ENCODE results near the gene EFCAB8. TPM values are rescaled to one million over a fixed set of nuclear protein-coding genes. Genes with fewer than 3 reads are reported as not detected.

Gene EFCAB8
- total RNA-seq, 1 donor from 2014 or later: not detected

GRCh38 chr20:32908334-32909292 lies 49.9 kb downstream of the EFCAB8 start:
- DNase-seq (ENCODE audit: extremely low read depth, low read depth, low spot score): no peak

- DNase-seq (ENCODE audit: extremely low read depth, low read depth, low spot score): no peak
Measured at GRCh38 chr20:32909451-32909850, 50.7 kb downstream of the EFCAB8 start.

DNA sequence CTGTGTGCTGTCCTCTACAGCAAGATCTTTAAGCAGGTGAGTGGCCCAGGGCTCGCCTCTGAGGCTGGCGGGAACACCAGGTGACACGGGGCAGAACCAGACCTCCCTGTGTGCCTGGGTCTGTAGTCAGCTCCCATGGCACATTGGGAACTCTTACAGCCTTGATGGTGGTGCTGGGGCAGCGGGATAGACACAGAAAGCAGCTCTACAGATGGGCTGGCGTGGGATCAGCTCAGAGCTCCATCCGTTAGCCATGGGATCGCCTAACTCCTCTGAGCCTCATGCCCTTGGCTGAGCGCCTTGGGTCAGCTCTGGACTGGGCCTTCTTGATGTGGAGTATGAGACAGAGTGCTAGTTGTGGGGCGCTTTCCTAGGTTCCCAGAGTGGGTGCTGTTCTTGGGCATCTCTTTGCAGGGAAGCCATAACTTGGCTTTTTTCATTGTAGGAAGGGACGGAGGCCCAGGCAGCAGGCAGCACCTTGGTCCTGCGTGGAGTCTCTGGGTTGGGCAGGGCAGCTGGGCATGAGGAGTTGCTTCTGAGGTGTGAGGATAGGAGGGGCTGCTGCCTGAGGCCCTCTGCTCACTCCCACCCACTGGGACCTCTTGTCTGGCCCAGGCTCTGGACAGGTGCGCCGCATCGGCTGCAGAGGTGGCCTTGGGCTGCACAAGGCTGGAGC lies 51.3 kb downstream of the EFCAB8 start:
- DNase-seq (ENCODE audit: extremely low read depth, low read depth, low spot score): no peak

- DNase-seq (ENCODE audit: extremely low read depth, low read depth, low spot score): no peak
Measured at GRCh38 chr20:32911355-32911754, 52.6 kb downstream of the EFCAB8 start.

DNA sequence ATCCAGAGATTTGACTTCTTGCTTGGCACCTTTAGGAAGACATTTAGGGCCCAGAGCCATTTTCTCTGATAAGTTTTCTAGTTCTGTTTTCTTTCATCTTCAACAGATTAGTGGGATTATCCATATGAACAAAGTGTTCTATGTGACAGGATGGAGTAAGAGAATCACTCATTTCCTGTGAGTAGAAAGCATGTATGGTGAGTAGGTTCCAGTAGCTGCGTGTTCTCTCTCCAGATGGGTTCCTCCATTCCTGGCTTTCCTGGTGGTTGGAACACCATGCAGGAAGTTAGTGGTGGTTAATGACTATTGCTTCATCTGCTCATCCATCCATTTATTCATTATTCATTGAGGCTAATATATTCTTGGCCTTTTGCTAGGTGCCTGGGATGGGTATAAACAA lies 54.0 kb downstream of the EFCAB8 start:
- DNase-seq (ENCODE audit: extremely low read depth, low read depth, low spot score): no peak

- DNase-seq (ENCODE audit: extremely low read depth, low read depth, low spot score): no peak
Measured at GRCh38 chr20:32914031-32914430, 55.3 kb downstream of the EFCAB8 start.

GRCh38 chr20:32917191-32917950 lies 58.6 kb downstream of the EFCAB8 start:
- no peak for DNase-seq (ENCODE audit: extremely low read depth, low read depth, low spot score)

GRCh38 chr20:32918296-32918695 lies 59.6 kb downstream of the EFCAB8 start:
- no peak for DNase-seq (ENCODE audit: extremely low read depth, low read depth, low spot score)

DNA sequence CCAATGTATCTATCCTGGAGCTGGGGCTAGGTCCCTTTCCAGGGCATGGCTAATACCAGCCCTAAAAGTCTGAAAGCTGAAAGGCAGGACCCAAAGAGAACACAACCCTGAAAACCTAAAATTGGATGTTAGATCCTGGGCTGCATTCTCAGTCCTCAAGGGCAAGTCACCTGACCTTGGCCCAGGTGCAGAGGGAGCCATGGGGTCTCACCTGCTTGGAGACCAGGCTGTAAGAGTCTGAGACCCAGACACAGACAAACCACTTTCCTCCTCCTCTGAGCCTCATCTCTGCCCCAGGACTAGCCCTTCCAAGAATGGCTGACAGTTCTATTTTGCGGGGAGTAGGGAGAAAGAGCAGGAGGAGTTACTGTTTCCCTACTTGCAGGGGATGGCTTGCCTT lies 60.0 kb downstream of the EFCAB8 start:
- no peak for DNase-seq (ENCODE audit: extremely low read depth, low read depth, low spot score)

GRCh38 chr20:32920066-32920465 lies 61.3 kb downstream of the EFCAB8 start:
- no peak for DNase-seq (ENCODE audit: extremely low read depth, low read depth, low spot score)

DNA sequence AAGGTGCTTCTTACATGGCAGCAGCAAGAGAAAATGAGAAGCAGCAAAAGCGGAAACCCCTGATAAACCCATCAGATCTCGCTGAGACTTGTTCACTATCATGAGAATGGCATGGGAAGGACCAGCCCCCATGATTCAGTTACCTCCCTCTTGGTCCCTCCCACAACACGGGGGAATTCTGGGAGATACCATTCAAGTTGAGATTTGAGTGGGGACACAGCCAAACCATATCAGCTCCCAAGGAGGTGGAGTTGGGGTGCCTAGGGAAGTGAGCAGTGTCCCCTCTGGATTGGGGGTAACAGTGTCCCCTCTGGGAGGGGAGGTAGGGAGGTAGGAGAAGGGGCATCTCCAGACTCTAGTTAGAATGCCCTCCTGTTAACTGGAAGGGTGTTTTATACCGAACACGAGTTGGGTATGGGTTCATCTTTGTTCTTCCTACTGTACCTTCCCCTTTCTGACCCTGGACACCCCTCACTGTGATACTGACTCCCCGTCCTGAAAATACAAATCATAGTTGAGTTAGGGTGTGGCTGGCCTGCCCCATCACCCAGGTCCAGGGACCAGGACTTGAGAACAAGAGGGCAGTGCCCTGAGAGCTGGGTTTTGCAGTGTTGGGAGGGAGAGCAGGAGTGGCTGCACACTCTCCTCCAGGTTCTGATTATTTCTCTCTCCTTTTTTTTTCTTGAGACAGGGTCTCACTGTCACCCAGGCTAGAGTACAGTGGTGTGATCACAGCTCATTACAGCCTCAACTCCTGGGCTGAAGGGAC lies 62.0 kb downstream of the EFCAB8 start:
- DNase-seq (ENCODE audit: extremely low read depth, low read depth, low spot score): no peak

- no peak for DNase-seq (ENCODE audit: extremely low read depth, low read depth, low spot score)
Measured at GRCh38 chr20:32922466-32922865, 63.7 kb downstream of the EFCAB8 start.

- no peak for DNase-seq (ENCODE audit: extremely low read depth, low read depth, low spot score)
Measured at GRCh38 chr20:32924781-32925180, 66.1 kb downstream of the EFCAB8 start.

DNA sequence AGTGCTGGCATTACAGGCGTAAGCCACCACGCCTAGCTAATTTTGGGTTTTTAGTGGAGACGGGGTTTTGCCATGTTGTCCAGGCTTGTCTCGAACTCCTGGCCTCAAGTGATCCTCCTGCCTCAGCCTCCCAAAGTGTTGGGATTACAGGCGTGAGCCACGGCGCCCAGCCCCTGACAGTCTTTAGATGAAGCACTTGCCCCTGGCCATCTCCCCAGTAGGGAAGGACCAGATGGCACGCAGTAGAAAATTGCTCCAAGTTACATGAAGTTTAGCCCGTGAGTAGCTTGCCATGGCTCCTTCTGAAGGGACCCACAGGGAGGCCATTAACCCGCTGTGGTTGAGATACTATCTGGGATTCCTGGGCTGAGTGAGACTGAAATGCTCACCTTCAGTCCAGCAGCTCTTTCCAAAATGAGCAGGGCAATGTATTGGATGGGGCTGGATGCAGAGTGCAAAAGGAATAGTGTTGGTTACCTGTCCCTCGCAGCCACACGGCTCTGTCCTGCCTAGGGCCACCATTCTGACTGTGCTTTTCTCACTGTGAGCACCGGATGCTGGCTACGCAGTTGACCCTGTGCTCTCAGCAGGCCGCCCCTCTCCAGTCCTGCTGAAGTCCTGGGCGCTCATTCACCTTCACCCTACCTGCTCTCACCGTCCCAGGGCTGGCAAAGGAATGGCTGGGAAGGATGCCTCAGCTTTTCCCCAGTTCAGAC lies 66.9 kb downstream of the EFCAB8 start:
- no peak for DNase-seq (ENCODE audit: extremely low read depth, low read depth, low spot score)

GRCh38 chr20:32929162-32929561 lies 70.4 kb downstream of the EFCAB8 start:
- DNase-seq (ENCODE audit: extremely low read depth, low read depth, low spot score): no peak

- DNase-seq (ENCODE audit: extremely low read depth, low read depth, low spot score): no peak
Measured at GRCh38 chr20:32930181-32930580, 71.5 kb downstream of the EFCAB8 start.

GRCh38 chr20:32930701-32931100 lies 72.0 kb downstream of the EFCAB8 start:
- DNase-seq (ENCODE audit: extremely low read depth, low read depth, low spot score): no peak

DNA sequence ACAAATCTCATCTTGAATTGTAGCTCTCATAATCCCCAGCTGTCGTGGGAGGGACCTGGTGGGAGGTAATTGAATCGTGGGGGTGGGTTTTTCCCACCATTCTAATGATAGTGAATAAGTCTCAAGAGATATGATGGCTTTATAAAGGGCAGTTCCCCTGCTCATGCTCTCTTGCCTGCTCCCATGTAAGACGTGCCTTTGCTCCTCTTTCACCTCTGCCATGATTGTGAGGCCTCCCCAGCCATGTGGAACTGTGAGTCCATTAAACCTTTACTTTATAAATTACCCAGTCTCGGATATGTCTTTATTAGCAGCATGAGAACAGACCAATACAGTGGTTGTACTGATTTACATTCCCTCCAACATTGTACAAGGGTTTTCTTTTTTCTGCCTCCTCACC lies 75.9 kb downstream of the EFCAB8 start:
- no peak for DNase-seq (ENCODE audit: extremely low read depth, low read depth, low spot score)

- no peak for DNase-seq (ENCODE audit: extremely low read depth, low read depth, low spot score)
Measured at GRCh38 chr20:32941155-32941885, 82.6 kb downstream of the EFCAB8 start.
